ENCODE results near the gene MRPL34.

- no peak for TF ChIP-seq CTCF (IDR thresholded peaks at IDR 0.05; ENCODE audit: poor library complexity)
- no peak for TF ChIP-seq EZH2phosphoT487 (IDR thresholded peaks at IDR 0.05; ENCODE audit: low read depth, severe bottlenecking, unreplicated experiment)
- no peak for TF ChIP-seq EZH2 (IDR thresholded peaks at IDR 0.05; ENCODE audit: borderline replicate concordance)
Measured at GRCh38 chr19:17333611-17334413, 28.1 kb downstream of the MRPL34 start.
